Endodermal cell (in vitro differentiated cells): Measurements from ENCODE around the gene KRAS. TPM values are rescaled to one million over a fixed set of nuclear protein-coding genes. Genes with fewer than 3 reads are reported as not detected.
"Not testable (repeated sequence)": the region's sequence is repeated elsewhere in the genome, so short reads cannot be mapped to it uniquely, and the experiment has no call there.

Experiments
- DNase-seq: peaks from one replicate; pipeline ENCODE4 v3.0.0-alpha.2; 2017
- H3K27ac ChIP-seq: 2 replicates; pipeline ENCODE4 v1.5.1; 2013; ENCODE audit warnings: mild to moderate bottlenecking, low read depth, low read length, moderate library complexity
- H3K27me3 ChIP-seq: 2 replicates; pipeline ENCODE4 v1.6.1; 2013; ENCODE audit warnings: mild to moderate bottlenecking, low read length, moderate library complexity; ENCODE audit not compliant: insufficient read depth, control insufficient read depth, poor library complexity, severe bottlenecking
- H3K36me3 ChIP-seq: 2 replicates; pipeline ENCODE4 v1.7.0; 2013; ENCODE audit warnings: mild to moderate bottlenecking, low read length, moderate library complexity; ENCODE audit not compliant: control insufficient read depth, insufficient read depth
- H3K4me1 ChIP-seq: one replicate; pipeline ENCODE4 v1.7.0; 2013; ENCODE audit warnings: low read length; ENCODE audit not compliant: control insufficient read depth, insufficient read depth
- H3K4me3 ChIP-seq: 2 replicates; pipeline ENCODE4 v1.5.1; 2013; ENCODE audit warnings: mild to moderate bottlenecking, low read length, moderate library complexity
- H3K9ac ChIP-seq: 2 replicates; pipeline ENCODE4 v1.6.1; 2013; ENCODE audit warnings: mild to moderate bottlenecking, low read length, moderate library complexity; ENCODE audit not compliant: poor library complexity, severe bottlenecking; ENCODE audit errors: extremely low read depth
- H3K9me3 ChIP-seq: 2 replicates; pipeline ENCODE4 v1.6.1; 2013; ENCODE audit warnings: mild to moderate bottlenecking, low read length, moderate library complexity; ENCODE audit not compliant: control insufficient read depth
- H3K27ac Mint-ChIP-seq: 2 replicates; pipeline ENCODE4 v1.8.0; 2020; ENCODE audit warnings: mixed read lengths
- H3K27me3 Mint-ChIP-seq: 2 replicates; pipeline ENCODE4 v1.8.0; 2021; ENCODE audit warnings: mild to moderate bottlenecking, mixed read lengths; ENCODE audit not compliant: insufficient read depth
- H3K36me3 Mint-ChIP-seq: 2 replicates; pipeline ENCODE4 v1.8.0; 2020; ENCODE audit warnings: low read depth, mixed read lengths
- H3K4me1 Mint-ChIP-seq: 2 replicates; pipeline ENCODE4 v1.8.0; 2020; ENCODE audit warnings: mixed read lengths
- H3K4me3 Mint-ChIP-seq: 2 replicates; pipeline ENCODE4 v1.8.0; 2020; ENCODE audit warnings: mild to moderate bottlenecking, moderate library complexity, mixed read lengths
- H3K9me3 Mint-ChIP-seq: 2 replicates; pipeline ENCODE4 v1.8.0; 2020; ENCODE audit warnings: mild to moderate bottlenecking, mixed read lengths
- CTCF ChIP-seq: fragments of 200-600 bp; sonication (generic); conservative IDR thresholded peaks from 2 replicates; pipeline ENCODE4 v1.5.0; 2021; ENCODE audit warnings: antibody characterized with exemption, mild to moderate bottlenecking
- WGBS, 2 experiments: methylation state at CpG; one replicate each; pipeline versions ENCODE4 v1.1.5 to v1.1.7; 2013; ENCODE audit warnings: missing lambda C conversion rate in 2 of 2, mixed read lengths in 1 of 2; ENCODE audit not compliant: insufficient coverage in 1 of 2, insufficient read length in 1 of 2; 5-methylcytosine and 5-hydroxymethylcytosine counted together
- total RNA-seq, 2 donors: library from RNA; stranded (reverse); fragmentation: NEBNext Ultra II Directional in 1 of 2; extraction: Animal tissue kit (Norgen Biotek cat#: 25700) in 1 of 2; gene quantifications; 2 replicates in 1 of 2; 3 replicates in 1 of 2; pipeline ENCODE4 v1.2.1, GENCODE V29; 2021

The KRAS gene
- total RNA-seq, 2 donors from 2014 or later = 58.0 to 140 TPM

- Mint-ChIP-seq H3K36me3 (no peaks in the 10 kb centered on the region), H3K27ac (no peak overlapping the region), H3K4me1 (no peaks in the 10 kb centered on the region), H3K4me3 (no peak overlapping the region), H3K9me3 (peaks cover 17% of the 10 kb centered on the region), H3K27me3 (no peaks in the 10 kb centered on the region)
- Histone ChIP-seq H3K9ac (no peak overlapping the region), H3K4me1 (no peaks in the 10 kb centered on the region), H3K9me3 (peaks cover 13% of the 10 kb centered on the region), H3K36me3 (no peaks in the 10 kb centered on the region), H3K27ac (no peak overlapping the region), H3K27me3 (no peaks in the 10 kb centered on the region), H3K4me3 (no peak overlapping the region)
- WGBS, 2 experiments = 86% methylated on average over 2 of the region's 2 CpGs; no CpG with 5 or more reads in 1 of the 2 experiments
- no peak for TF ChIP-seq CTCF
- no peak for DNase-seq
Measured at GRCh38 chr12:25293653-25294052, 42.9 kb upstream of the KRAS start.

GRCh38 chr12:25292810-25293221 lies 42.1 kb upstream of the KRAS start:
- peaks cover 17% of the 10 kb centered on the region for H3K9me3 Mint-ChIP-seq
- H3K27ac ChIP-seq, H3K36me3 ChIP-seq, H3K36me3 Mint-ChIP-seq, H3K4me3 ChIP-seq, H3K4me1 ChIP-seq, DNase-seq, H3K27me3 ChIP-seq, H3K27me3 Mint-ChIP-seq, H3K4me3 Mint-ChIP-seq, H3K9ac ChIP-seq, H3K27ac Mint-ChIP-seq, H3K4me1 Mint-ChIP-seq: not testable (repeated sequence)
- WGBS, 2 experiments = 88 to 98% methylated on average over 4 of the region's 5 CpGs
- H3K9me3 ChIP-seq = peaks cover 13% of the 10 kb centered on the region

GRCh38 chr12:25287610-25288009 lies 36.9 kb upstream of the KRAS start:
- Mint-ChIP-seq H3K36me3 (no peaks in the 10 kb centered on the region), H3K27me3 (peaks cover 4% of the 10 kb centered on the region), H3K27ac (no peak overlapping the region), H3K4me3 (no peak overlapping the region), H3K4me1 (no peaks in the 10 kb centered on the region), H3K9me3 (peaks cover 17% of the 10 kb centered on the region)
- Histone ChIP-seq H3K36me3 (no peaks in the 10 kb centered on the region), H3K27me3 (no peaks in the 10 kb centered on the region), H3K9ac (no peak overlapping the region), H3K27ac (no peak overlapping the region), H3K4me1 (no peaks in the 10 kb centered on the region), H3K9me3 (peaks cover 13% of the 10 kb centered on the region), H3K4me3 (no peak overlapping the region)
- TF ChIP-seq CTCF = no peak
- 90 to 92% methylated on average over 2 of the region's 2 CpGs for WGBS, 2 experiments
- no peak for DNase-seq

DNA sequence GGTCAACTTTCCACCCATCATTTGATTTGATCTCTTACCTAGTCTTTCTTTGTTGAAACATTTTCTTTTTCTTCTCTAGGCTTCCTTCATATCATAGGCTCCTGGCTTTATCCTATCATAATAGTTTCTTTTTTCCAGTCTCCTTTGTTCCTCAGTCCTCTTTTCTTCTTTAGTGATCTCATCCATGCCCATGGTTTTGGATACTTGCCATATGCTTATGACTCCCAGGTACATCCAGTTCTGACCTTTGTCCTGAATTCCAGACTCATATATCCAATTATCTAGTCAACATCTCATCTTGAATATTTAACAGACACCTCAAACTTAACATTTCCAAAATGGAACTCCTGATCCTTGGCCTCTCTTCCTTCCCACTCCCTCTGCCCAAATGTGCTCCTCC lies 36.1 kb upstream of the KRAS start:
- Mint-ChIP-seq H3K9me3 (peaks cover 17% of the 10 kb centered on the region), H3K36me3 (no peaks in the 10 kb centered on the region), H3K27me3 (peaks cover 4% of the 10 kb centered on the region), H3K4me3 (no peak overlapping the region), H3K4me1 (no peaks in the 10 kb centered on the region), H3K27ac (no peak overlapping the region)
- no peaks in the 10 kb centered on the region for H3K27me3 ChIP-seq
- no peak overlapping the region for H3K4me3 ChIP-seq
- no peak for TF ChIP-seq CTCF
- no peak overlapping the region for H3K9ac ChIP-seq
- no peak overlapping the region for H3K27ac ChIP-seq
- DNase-seq = no peak
- H3K4me1 ChIP-seq = no peaks in the 10 kb centered on the region
- peaks cover 13% of the 10 kb centered on the region for H3K9me3 ChIP-seq
- no peaks in the 10 kb centered on the region for H3K36me3 ChIP-seq
